RWPE1 (cell line): ENCODE data around the gene PLK3.
A peak's percentile ranks its signal among the peaks of the same experiment; 100 is the strongest.
"Not testable (repeated sequence)": the region's sequence is repeated elsewhere in the genome, so short reads cannot be mapped to it uniquely, and the experiment has no call there.

Experiments used
- CTCF ChIA-PET: fragments of 350-600 bp; sonication (Branson Sonifier 250); formaldehyde crosslinking; extraction: SDS; loops from one replicate; lab custom pipeline; 2021; lab: Yijun Ruan, JAX
- POLR2A ChIA-PET: fragments of 400-600 bp; formaldehyde crosslinking; extraction: SDS; loops from one replicate; lab custom pipeline; 2020; ENCODE audit warnings: antibody characterized with exemption; ENCODE audit not compliant: low non-redundant PET; lab: Yijun Ruan, JAX
- DNase-seq: peaks from one replicate; pipeline ENCODE4 v3.0.0; 2012; ENCODE audit warnings: low spot score
- H3K27ac ChIP-seq: fragments of 450-650 bp; 2 replicates; pipeline ENCODE4 v1.5.1; 2017
- CTCF ChIP-seq: fragments of 450-650 bp; conservative IDR thresholded peaks from 2 replicates; pipeline ENCODE4 v1.5.1; 2017; ENCODE audit warnings: low read depth, mild to moderate bottlenecking

PLK3 gene

GRCh38 chr1:44820328-44821239 lies 20.4 kb downstream of the PLK3 start:
- H3K27ac ChIP-seq = peak overlapping the region; percentile 94
- POLR2A ChIA-PET = no interaction called here

GRCh38 chr1:44821240-44821715 lies 21.1 kb downstream of the PLK3 start:
- CTCF ChIA-PET = interaction anchor here (0.7 to 1.4 kb wide), 3 partner anchors 10 to 14 kb away, joined by 3 to 4 read pairs (median 3); no protein-coding TSS in a partner anchor
- no peak for DNase-seq
- H3K27ac ChIP-seq = peak overlapping the region; percentile 94
- TF ChIP-seq CTCF = no peak
- POLR2A ChIA-PET = no interaction called here

More at GRCh38 chr1:44820328-44821239, 20.4 kb downstream of the PLK3 start:
- DNase-seq = no peak
- TF ChIP-seq CTCF = no peak
- CTCF ChIA-PET = interaction anchor here (0.6 to 1.0 kb wide), 3 partner anchors 11 to 462 kb away, joined by 3 read pairs; no protein-coding TSS in a partner anchor

- CTCF ChIA-PET = interaction anchor here (0.7 to 1.4 kb wide), 4 partner anchors 13 to 190 kb away, joined by 3 to 4 read pairs (median 3); partner anchors contain the start of gene UROD
- DNase-seq = no peak
- no peak for TF ChIP-seq CTCF
- peak overlapping the region; percentile 30 for H3K27ac ChIP-seq
- POLR2A ChIA-PET = no interaction called here
Observed at GRCh38 chr1:44822131-44822701, 22.0 kb downstream of the PLK3 start.

GRCh38 chr1:44822981-44823451 lies 22.8 kb downstream of the PLK3 start:
- ChIA-PET CTCF (interaction anchor here (0.6 to 1.4 kb wide), 4 partner anchors 13 to 500 kb away, joined by 3 to 4 read pairs (median 3); no protein-coding TSS in a partner anchor), POLR2A (no interaction called here)
- no peak for DNase-seq
- no peak for TF ChIP-seq CTCF
- peak overlapping the region; percentile 30 for H3K27ac ChIP-seq

GRCh38 chr1:44824392-44824791 lies 24.2 kb downstream of the PLK3 start:
- CTCF ChIA-PET, H3K27ac ChIP-seq, POLR2A ChIA-PET: not testable (repeated sequence)

GRCh38 chr1:44826375-44827196 lies 26.4 kb downstream of the PLK3 start:
- ChIA-PET CTCF (no interaction called here), POLR2A (interaction anchor here (0.6 kb wide), 1 partner anchor 60 kb away, joined by 3 read pairs; no protein-coding TSS in a partner anchor)
- TF ChIP-seq CTCF = no peak
- DNase-seq = no peak
- H3K27ac ChIP-seq = peak overlapping the region; percentile 12; the same call in 1 of the 2 replicates

More at GRCh38 chr1:44824392-44824791, 24.2 kb downstream of the PLK3 start:
- DNase-seq = not testable (repeated sequence)
